NCI-H748 (cell line): ENCODE results near the gene FAM53B.
A peak's percentile ranks its signal among the peaks of the same experiment; 100 is the strongest.

Source experiments
- DNase-seq: peaks from one replicate; lab custom pipeline; 2025; ENCODE audit not compliant: unreplicated experiment; lab: John Stamatoyannopoulos, UW

FAM53B gene

DNA sequence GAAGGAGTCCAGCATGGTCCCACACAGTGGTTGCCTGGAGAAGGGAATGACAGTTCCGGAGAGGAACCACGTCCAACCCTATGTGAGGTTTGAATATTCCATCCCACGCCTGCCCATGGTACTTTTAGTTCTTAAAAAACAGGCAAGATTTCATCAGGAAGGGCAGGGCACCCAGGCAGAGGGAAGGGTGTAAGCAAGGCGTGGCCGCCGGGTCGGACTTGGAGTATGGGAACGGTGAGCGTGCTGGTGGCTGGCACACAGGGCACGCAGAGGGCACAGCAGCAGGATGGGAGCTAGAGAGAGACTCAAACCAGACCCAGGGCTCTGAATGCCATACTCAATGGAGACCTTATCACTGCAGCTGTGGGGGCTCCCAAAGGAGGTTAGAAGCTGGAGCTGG is 34.3 kb downstream of the FAM53B start:
- no peak for DNase-seq

DNA sequence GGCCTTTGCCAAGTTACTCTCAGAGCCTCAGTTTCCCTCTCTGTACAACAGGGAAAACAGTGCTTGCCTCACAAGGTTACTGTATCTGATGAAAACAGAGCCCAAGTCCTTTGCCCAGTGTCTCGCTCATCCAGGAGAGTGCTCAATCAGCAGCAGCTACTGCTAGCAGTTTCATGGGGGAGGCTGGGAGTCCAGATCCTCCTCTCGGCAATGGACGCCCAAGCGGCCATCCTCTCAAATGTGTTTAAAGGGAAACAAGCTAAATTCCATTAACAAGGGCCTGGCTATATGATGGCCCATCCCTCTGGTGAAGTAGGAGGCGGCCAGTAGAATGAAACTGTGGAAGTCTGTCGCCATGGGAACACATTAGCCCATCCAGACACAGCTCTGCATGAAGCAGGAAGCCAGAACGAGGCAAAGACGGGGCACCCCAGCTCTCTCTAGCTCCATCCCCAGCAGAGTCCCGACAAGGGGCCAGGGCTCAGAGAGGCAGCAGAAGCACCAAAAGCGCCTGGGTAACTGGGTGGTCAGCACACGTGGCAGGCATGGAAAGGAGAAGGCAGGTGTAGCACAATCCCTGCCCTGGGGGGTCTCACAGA is 35.2 kb downstream of the FAM53B start:
- peak; percentile 91 for DNase-seq

DNA sequence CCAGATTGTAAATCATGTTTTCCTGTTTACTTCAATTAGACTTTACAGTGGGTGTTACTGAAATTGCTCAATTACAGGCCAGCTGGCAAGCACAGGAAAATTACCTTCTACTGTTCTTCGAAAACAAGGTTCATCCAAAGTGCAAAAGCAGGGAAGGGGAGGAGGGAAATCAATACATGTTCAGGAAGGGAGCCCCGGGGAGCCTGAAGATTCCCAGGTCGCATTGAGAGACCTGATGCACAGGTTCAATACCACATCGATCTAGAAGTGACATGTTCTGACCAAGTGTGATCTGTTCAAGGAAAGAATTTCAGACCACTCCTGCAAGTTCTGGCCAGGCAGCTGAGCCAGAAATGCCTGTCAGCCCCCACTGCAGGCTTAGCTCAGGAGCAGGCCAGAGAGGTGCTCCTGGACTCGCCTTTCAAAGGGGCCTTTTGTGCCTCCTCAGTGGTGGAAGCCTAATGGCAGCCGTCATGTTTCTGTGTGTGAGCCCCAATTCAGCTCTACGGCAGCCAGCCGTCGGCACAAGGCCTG is 35.9 kb downstream of the FAM53B start:
- peak; percentile 91 for DNase-seq

DNA sequence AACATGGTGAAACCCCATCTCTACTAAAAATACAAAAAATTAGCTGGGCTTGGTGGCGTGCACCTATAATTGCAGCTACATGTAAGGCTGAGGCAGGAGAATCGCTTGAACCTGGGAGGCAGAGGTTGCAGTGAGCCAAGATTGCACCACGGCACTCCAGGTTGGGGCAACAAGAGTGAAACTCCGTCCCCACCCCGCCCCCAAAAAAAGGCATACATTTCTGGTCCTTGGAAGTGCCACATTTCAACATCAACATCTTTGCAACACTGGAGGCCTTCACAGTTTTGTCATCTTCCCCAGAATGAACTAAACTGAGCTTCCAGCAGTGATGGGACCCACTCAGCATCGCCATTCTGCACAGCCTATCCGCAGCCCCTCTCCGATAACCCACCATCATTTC is 36.6 kb downstream of the FAM53B start:
- no peak for DNase-seq

DNA sequence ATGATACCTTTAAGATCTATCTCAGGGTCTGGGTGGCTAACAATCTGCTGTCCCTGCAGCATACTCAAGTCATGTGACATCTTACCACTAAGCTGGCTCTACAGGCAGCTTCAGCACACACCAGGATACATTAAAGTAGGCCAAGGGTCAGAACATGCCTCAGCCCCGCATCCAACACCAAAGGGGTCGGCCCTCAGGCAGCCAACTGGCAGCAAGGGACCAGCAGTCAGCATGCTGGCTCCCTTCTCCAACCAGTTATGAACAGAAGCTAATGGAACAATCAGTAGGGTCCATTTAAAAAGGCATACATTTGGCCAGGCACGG is 37.1 kb downstream of the FAM53B start:
- DNase-seq = no peak

DNA sequence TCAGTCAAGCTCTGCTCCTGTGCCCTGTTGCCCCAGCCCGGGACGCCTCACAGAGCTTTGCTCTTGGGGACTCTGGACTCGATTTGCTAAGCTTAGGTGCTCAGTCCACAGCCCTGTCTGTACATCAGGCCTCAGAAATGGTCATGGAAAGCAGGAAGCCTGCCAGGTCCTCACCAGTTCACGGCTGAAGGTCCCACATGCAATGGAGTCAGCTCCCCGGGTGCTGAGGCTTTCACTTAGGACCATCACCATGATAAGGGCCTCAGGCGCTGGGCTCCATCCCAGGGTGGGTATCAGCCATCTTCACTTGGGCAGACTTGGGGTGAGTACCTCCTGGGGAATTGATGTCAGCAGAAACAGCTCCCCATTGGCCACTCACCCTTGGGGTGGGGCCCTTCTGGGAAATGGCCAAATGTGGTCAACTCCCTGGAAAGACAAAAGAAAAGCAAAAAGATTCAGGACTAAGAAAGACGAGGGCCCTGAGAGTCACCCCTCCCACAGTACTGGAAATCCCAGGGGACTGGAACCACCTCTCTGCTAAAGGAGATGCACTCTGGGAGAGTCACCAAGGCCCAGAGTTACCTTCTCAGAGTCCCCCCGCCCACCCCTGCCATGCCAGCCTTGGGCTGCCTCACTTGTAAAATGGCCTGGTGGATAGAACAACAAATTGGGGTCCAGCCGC is 37.6 kb downstream of the FAM53B start:
- no peak for DNase-seq

DNA sequence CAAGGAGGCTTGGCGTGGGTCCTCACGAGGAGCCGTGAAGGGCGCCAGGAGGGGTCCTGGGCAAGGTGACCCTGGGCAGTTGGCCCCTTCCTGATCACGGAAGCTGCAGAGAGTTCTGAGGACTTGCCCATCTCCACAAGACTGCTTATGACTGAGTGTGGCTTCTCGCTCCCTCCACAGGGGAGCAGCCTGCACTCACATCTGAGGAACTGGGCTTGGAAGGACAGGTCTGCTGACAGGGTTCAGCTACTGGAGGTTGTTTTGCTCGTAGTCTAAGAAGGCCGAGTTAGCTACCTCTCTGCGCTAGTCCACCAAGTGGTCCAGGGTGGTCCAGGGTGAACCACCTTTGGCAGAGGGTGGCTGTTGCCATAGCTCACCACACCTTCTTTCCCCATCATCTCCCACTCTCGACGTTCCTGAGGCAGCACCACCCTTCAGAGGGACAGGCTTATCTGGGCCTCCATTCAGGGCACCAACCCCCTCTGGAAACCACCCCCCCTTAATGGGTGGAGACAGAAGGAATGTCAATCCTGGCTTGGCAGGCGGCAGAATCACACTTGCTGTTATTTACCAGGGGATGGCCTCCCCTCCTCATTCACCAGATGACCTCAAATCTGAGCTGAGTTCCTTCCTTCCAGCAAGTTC is 38.2 kb downstream of the FAM53B start:
- no peak for DNase-seq

DNA sequence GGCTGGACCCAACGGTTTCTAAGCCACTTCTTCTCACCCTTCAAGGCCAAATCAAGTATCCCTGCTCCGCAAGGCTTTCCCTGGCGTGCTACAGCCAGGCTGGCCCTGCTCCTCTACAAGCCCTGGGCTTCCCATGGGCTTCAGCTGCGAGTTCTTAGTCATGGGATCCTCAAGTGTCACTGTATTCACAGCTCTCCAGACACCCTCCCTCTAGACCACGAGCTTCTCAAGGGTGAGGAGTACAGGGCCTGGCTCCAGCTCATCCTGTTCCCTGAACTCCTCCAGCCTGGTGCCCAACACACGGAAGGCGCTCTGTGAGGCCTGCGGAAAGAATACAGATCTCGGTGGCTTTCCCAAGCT is 38.8 kb downstream of the FAM53B start:
- no peak for DNase-seq

DNA sequence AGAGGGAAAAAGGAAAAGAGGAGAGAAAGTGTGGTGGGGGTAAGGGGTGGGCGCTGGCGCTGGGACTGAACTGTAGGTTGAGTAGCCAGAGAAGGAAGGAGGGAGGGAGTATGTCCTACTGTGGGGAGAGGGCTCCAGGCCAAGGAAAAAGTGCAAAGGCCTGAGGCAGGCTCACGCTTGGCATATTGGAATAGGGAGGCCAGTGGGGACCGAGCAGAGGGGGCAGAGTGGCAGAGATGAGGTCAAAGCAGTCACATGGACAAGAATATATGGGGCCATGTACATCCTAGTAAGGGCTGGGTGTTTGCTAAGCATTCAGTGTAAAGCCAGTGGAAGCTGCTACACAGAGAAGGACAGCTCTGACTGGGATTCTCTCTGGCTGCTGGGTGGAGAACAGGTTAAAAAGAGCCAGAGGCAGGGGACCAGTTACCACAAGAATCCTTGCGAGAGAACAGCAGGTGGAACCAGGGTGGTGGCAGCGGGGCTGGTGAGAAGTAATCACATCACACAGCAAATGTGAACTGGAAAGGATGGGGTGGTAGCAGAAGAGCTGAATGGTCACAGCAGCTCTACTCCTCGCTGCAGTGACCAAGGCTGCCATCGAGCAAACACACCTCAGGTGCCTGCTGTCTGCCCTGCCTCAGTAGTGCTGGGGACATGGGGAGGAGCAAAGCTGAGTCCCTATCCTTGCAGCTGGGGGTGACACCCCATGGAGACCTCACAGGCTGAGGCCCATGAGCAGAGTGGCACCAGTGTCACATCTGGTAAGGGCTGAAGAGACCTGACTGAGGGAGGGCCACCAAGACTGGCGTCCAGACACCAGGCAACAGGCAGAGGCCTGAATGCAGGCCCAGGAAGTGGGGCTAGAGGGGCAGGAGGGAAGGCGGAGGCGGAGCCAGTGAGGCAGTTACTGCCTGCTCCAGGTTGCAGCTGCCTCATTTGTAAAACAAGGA is 39.5 kb downstream of the FAM53B start:
- peak; percentile 65 for DNase-seq

DNA sequence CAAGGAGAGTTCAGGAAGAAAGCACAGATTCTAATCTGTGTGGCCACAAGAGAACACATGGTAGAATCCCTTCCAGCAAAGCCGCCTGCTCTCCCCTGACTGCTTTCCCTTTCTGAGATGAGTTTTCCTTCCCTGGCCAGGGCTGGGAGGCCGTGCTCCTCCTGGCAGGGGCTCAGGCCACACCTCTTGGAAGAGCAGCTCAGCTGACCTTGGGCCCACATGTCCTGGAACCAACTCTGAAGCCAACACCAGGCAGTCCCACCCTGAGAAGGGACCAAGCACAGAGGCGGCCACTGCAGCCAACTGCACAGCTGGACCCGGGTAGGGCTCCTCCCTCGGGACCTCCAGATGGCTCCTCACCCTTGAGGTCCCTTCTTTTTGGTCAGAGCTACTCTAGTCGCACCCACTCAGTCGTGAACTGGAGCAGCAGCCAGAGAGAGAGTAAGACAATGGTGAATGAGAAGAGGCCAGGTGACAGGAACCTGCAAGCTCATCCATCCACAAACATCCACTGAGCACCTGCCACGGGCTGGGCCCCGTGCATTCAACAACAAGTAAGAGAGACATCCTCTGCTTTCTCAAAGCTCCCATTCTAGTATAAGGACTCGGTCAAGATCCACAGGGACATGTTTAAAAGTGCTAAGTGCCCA is 40.3 kb downstream of the FAM53B start:
- peak; percentile 80 for DNase-seq

DNA sequence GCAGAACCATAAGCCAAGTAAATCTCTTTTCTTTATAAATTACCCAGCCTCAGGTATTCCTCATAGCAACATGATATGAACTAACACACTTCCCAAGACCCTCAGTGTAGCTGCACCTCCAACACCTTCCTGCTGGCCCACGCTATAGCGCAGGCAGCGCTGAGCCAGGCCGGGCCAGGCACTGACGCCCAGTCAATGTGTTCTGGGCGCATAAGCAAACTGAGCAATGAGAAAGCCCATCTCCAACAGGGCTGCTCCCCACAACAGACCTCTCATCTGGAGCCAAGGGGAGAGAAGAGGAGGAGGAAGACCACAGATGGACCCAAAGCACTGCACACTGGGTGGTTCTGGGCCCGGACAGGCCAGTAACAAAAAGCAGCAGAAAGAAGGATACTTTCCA is 40.8 kb downstream of the FAM53B start:
- no peak for DNase-seq

DNA sequence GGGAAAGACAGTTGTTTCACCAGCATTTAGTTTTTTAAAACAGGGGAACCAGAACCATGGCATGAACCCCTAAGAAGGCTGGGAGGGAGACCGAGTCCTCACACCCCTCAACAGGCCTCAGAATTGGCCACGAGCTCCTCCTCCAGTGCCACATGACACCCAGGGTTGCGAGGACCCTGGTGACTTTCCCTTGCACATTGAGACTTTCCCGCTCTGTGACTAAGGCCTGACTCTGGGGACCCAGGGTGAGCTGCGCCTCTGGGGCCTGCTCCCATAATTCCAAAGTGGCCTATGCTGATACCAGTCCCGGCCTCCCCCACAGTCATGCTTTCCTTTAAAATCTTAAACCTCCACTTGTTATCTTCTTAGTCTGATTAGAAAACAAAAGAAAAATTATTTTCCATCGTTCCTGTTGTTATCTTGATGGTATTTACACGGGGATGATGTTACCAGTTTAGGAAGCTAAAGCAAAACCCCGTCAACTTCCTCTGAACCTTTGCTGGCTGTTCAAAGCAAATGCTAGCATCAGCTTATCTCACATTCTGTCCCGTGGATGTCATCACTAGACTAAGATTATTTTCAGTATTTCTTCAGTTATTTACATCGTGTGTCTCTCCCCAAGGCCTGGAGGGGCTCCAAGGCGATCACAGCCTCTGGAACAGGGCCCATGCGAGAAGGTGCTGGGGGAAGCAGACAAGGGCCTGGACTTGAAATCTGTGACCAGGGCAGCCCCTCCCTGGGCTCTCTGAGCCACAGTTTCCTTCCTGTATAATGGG is 42.1 kb downstream of the FAM53B start:
- no peak for DNase-seq

DNA sequence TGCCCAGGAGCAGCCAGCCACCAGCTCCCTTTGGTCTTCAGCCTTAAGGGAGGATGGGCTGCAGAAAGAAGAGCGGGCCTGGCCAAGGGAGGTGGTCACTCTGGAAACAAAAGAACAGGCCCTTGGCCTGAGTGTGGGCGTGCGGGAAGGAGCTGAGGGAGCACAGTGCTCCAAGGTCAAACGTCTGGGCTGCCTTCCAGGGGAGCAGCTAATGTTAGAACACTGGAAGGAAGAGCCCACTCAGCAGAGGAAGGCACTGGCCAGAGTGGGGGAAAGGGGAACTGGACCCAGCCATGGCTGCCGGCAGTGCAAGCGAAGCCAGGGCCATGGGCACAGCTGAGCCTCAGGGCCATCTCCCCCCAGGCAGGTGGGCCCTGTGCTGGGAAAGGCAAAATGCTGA is 42.7 kb downstream of the FAM53B start:
- no peak for DNase-seq

DNA sequence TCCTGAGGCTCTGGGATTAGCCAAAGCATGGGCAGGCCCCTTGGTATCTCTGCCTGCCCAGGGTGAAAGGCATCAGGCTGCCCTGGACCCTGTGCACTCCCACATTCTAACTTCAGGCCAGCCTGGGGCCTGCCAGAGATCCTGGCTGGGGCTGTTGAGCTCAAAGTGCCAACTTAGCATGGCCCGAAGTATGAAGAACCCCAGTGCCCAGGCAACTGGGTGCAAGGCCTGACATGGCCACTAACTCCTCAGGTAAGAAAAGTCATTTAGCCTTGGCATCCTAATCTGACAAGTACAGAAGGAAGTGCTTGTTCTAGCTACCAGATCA is 43.2 kb downstream of the FAM53B start:
- DNase-seq = no peak

DNA sequence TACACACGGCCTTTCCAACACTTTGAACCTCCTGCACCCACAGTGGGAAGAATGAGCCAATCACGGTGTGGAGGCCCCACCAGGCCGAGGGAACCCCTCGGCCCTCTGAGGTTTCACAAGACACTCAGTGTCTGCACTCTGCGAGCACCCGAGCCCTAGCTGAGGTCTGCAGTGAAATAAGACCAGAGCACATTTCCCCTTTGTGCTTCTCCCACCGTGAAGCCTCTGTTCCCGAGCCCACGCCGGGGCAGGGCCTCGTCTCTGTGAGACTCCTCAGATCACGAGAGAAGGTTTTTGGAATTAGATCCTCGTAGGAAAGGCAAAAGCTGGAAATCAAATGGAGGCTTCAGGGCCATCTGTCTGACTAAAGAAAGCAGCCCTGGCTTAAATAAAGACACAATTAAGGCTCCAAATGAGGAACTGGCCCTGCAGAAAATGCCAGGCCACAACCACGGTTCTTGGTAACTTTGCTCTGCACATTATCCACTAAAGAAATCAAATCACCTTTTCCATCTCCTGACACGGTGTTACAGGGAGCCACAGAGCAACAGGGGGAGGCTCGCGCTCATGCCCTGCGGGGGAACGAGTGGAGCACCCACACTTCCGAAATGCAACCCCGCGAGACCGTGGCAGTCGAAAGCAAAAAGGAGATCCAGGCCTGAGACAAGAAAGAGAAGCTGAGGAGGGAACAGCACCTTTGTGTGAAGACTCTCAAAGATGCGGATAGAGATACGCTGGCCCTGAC is 43.7 kb downstream of the FAM53B start:
- DNase-seq = no peak

DNA sequence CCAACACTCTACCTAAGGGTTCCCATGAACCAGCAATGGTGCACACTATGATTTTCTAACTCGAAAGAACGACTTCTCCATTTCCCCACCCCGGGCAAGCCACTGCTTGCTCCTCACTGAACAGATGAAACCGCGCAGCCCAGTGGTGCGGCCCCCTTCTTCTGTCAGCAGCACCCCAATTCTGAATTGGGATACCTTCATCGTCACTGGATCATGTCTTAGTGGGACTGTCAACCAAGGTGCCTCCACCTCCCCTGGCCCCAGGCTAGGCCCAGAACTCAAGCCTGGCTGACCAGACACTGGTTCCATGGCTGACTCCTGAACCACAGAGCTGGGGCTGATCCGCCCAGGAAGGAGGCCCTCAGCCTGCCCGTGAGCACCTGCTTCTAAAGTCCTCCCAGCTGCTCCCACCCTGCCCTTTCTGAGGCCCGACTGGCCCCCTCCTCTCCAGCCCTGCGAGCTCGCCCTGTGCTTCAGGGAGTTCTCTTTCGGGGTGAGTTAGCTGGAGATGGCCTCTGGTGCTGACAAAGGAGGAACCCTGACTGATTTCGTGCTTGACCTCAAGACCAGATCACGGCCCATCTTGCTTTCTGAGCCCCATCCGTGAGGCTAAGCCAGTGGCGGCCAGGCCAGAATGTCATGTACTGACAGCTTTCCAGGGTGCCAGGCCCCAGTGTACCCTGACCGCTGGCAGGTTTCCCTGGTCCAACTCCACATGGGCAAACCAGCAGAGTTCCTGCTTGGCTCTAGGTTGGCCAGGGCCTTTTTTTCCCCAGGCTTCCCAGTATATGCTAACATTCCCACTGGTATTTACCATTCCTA is 44.5 kb downstream of the FAM53B start:
- DNase-seq = no peak

DNA sequence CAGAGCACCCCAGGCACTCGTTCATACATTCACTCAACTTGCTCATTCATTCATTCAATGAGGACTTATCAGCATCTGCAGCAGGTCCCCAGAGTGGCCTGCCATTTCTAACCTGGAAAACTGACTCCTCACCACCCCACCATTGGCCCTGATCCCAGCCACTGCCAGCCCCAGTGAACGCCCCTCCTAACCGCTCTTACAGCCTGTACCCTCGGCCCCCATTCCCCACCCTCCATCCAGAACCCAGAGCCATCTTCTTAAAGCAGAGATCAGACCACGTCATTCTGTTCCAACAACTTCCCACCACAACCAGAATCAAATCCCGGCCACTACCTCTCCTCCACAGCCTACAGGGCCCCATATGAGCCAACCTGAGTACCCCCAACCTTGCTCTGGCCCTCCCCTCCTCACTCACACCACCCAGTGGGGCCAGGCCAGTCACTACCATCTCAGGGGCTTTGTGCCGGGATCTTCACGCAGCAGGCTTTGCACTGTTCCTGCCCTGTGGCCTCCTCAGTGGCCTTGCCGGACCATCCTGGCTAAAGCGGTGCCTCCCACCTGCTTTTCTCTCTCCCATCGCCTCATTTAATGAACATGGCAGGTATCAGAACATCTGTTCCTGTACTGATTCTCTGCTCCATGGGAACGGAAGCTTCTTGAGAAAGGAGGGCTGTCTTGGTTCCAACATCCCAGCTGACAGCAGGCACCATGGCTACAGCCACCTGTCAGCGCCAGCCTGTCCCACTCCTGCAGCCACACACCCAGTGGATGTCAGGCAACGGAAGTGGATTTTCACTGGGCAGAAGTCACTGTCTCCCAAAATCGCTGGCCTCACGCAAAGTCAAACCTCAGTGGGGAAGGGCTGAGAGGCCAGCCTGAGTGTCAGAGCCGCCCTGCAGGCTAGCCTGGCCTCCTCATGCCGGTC is 45.4 kb downstream of the FAM53B start:
- DNase-seq = no peak
